SJCRH30 (cell line): ENCODE measurements around the gene TAF1B. TPM values are rescaled to one million over a fixed set of nuclear protein-coding genes. Genes with fewer than 3 reads are reported as not detected.

ENCODE experiments used
- DNase-seq, 2 experiments: peaks; one replicate each; pipeline ENCODE4 v3.0.0-alpha.2; 2015 to 2020
- H3K27ac ChIP-seq: fragments of 250-450 bp; sonication (Bioruptor Pico); 2 replicates; pipeline ENCODE4 v1.5.1; 2020; ENCODE audit warnings: mild to moderate bottlenecking, moderate library complexity
- H3K27me3 ChIP-seq: fragments of 250-450 bp; sonication (Bioruptor Pico); 2 replicates; pipeline ENCODE4 v1.5.1; 2020; ENCODE audit warnings: mild to moderate bottlenecking, moderate library complexity
- H3K36me3 ChIP-seq: fragments of 250-450 bp; sonication (Bioruptor Pico); 2 replicates; pipeline ENCODE4 v1.5.1; 2020; ENCODE audit warnings: mild to moderate bottlenecking, moderate library complexity
- H3K4me1 ChIP-seq: fragments of 250-450 bp; sonication (Bioruptor Pico); 2 replicates; pipeline ENCODE4 v1.5.1; 2020; ENCODE audit warnings: mild to moderate bottlenecking, moderate library complexity
- H3K4me3 ChIP-seq: fragments of 250-450 bp; sonication (Bioruptor Pico); 2 replicates; pipeline ENCODE4 v1.5.1; 2020; ENCODE audit warnings: mild to moderate bottlenecking, moderate library complexity
- H3K9me3 ChIP-seq: fragments of 250-450 bp; sonication (Bioruptor Pico); replicated peaks from 2 replicates; pipeline ENCODE4 v1.5.1; 2020; ENCODE audit warnings: mild to moderate bottlenecking, moderate library complexity
- total RNA-seq: library from RNA; depleted of rRNA; stranded (reverse); fragments of >200 nt; shearing (Covaris generic); gene quantifications from 2 replicates; pipeline ENCODE4 v1.2.3, GENCODE V29; 2014; rRNA removed

TAF1B gene
- total RNA-seq, 1 experiment from 2014 or later = 40.5 TPM

DNA sequence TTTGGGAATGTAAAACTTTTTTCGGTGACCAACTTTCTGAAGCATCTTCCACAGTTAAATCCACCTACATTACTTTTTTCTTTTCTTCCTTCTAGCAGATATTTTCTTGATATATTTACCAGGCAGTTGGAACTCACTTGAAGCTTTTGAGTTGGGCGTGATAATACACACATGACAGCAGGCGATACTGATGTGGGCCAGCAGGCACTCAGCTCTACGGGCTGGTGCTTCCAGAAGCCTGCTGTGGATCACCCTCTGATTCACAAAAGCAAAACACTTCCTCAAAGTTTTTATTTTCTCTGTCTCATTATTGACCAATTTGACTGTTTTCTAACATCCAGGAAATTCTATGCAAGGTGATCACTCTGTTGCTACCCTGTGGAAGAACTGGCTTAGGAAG, 131.1 kb downstream of the TAF1B start:
- Histone ChIP-seq H3K4me3 (no peak overlapping the region), H3K27me3 (no peaks in the 10 kb centered on the region), H3K36me3 (no peaks in the 10 kb centered on the region), H3K27ac (no peak overlapping the region), H3K4me1 (peaks cover 21% of the 10 kb centered on the region), H3K9me3 (no peaks in the 10 kb centered on the region)
- no peak for DNase-seq

DNA sequence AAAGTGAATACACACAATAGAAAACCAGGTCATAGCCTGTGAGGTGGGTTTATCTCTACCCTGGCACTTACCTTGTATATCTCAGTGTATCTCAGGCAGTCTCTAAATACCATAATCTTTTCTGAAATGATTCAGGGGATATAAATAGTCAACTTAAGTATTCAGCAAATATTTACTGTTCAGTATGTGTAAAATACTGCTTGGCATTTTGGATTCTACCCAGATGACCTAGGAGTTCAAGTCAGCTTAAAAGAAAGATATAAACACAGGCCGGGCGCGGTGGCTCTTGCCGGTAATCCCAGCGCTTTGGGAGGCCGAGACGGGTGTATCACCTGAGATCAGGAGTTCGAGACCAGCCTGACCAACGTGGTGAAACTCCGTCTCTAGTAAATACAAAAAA, 132.1 kb downstream of the TAF1B start:
- no peak for DNase-seq
- H3K27ac ChIP-seq = no peak overlapping the region
- no peak overlapping the region for H3K4me3 ChIP-seq
- peaks cover 20% of the 10 kb centered on the region for H3K4me1 ChIP-seq
- no peaks in the 10 kb centered on the region for H3K36me3 ChIP-seq
- H3K27me3 ChIP-seq = no peaks in the 10 kb centered on the region
- no peaks in the 10 kb centered on the region for H3K9me3 ChIP-seq

DNA sequence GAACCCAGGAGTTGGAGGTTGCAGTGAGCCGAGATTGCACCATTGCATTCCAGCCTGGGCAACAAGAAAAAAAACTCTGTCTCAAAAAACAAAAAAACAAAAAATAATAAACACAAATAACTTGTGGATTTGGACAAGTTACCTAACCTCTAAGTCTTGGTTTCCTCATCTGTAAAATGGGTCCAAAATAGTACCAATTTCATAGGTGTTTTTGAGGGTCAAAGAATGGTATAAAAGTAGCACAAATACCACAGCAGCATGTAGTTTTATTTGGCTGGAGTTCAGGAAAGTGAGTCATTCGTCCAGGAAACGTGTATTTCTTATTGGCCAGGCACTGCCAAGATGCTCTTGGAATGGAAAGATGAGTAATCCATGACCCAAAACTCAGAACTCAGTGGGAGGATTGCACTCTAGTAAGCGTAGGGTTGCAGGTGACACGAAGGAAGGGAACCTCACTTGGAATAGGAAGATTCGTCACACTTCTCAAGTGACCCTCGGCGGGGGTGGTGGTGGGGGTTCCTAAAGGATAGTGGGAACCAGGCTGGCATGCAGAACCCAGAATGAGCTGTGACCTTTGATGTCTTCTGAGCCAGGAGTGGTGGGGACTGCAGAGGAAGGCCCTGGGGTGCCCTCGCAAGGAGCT, 132.7 kb downstream of the TAF1B start:
- Histone ChIP-seq H3K4me3 (no peak overlapping the region), H3K27ac (no peak overlapping the region), H3K27me3 (no peaks in the 10 kb centered on the region), H3K36me3 (no peaks in the 10 kb centered on the region), H3K9me3 (no peaks in the 10 kb centered on the region), H3K4me1 (peaks cover 14% of the 10 kb centered on the region)
- peak; percentile 32 to 60 for DNase-seq

DNA sequence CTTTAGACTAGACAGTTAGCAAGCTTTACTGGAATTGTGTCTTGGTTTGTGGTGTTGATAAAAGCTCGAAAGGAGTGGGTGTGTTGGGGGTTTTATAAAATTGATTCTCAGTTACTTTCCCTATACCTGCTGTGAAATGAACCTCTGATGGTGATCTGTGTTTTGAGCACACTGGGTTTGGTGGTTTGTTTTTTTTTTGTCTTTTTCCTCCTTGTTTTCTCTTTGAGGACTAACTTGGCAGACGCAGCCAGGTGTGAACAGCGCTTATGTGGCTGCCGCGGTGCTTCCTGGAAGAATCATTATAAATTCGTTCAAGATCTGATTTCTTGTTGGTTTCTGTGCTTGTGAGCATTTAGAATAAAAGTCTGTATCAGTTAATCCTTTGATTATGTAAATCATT, 136.7 kb downstream of the TAF1B start:
- H3K27ac ChIP-seq = no peak overlapping the region
- no peak for DNase-seq

DNA sequence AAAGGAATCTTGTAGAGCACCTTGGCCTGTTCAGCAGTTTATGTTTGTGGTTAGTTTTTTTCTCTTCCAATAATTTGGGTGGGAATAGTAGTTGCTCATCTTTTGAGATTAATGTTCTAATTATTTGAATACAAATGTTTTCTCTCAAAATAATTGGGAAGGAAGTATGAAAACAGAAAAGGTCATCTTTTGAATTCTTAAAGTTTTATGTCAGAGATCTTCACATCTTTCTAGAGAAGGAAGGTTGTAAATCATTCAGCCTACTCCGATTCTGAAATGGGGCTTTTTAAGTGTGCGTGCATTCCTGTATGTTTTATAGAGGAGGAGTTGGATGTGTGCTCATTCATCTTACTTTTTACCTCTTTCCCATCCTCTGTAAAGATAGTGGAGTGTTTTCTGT, 137.2 kb downstream of the TAF1B start:
- Histone ChIP-seq H3K4me3 (no peak overlapping the region), H3K36me3 (no peaks in the 10 kb centered on the region), H3K27me3 (0 out of 2 replicates have a peak, but pooled peaks cover 2% of the 10 kb centered on the region), H3K27ac (no peak overlapping the region), H3K9me3 (no peaks in the 10 kb centered on the region), H3K4me1 (peaks cover 18% of the 10 kb centered on the region; the same call in 1 of the 2 replicates)
- no peak for DNase-seq

More for the DNA sequence above, 136.7 kb downstream of the TAF1B start:
- Histone ChIP-seq H3K4me3 (no peak overlapping the region), H3K4me1 (peaks cover 17% of the 10 kb centered on the region), H3K27me3 (no peaks in the 10 kb centered on the region), H3K36me3 (no peaks in the 10 kb centered on the region), H3K9me3 (no peaks in the 10 kb centered on the region)

DNA sequence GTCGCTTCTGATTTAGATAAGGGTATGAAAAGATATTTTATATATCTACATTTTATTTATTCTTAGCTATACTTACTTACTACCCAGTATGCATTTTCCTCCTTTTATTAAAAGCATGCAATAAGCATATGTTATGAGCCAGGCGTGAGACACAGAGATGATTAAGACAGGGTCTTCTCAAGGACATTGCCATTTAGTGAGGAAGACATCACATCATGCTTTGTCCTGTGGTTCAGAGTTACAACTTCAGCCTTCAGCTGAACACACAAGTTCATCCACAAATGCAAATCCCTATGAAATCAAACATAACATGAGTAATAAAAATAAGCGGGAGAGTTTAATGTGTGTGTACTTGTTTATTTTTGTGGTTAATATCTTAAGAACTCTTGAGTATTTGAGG, 138.4 kb downstream of the TAF1B start:
- Histone ChIP-seq H3K4me1 (peaks cover 16% of the 10 kb centered on the region; the same call in 1 of the 2 replicates), H3K9me3 (no peaks in the 10 kb centered on the region), H3K4me3 (no peak overlapping the region), H3K27me3 (0 out of 2 replicates have a peak, but pooled peaks cover 4% of the 10 kb centered on the region), H3K27ac (no peak overlapping the region), H3K36me3 (no peaks in the 10 kb centered on the region)
- DNase-seq = no peak

DNA sequence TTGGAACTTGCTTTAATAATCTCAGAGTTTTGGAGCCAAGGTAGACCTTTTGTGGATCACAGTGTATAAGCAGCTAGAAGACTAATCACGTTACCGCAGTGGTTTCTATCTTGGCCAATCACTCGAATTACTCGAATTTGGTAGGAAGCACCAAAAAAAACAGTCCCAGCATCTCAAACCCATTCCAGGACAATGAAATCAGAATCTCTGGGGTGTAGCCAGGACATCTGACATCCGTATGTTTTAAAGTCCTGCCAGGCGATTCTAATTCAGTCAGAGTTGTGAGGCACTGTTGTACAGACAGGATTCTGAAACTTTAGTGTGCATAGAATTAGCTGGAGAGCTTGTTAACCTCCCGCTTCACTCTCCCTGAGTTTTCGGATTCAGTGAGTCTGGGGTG, 139.0 kb downstream of the TAF1B start:
- Histone ChIP-seq H3K4me1 (peaks cover 16% of the 10 kb centered on the region; the same call in 1 of the 2 replicates), H3K9me3 (no peaks in the 10 kb centered on the region), H3K4me3 (no peak overlapping the region), H3K27me3 (0 out of 2 replicates have a peak, but pooled peaks cover 4% of the 10 kb centered on the region), H3K27ac (no peak overlapping the region), H3K36me3 (no peaks in the 10 kb centered on the region)
- DNase-seq = no peak

DNA sequence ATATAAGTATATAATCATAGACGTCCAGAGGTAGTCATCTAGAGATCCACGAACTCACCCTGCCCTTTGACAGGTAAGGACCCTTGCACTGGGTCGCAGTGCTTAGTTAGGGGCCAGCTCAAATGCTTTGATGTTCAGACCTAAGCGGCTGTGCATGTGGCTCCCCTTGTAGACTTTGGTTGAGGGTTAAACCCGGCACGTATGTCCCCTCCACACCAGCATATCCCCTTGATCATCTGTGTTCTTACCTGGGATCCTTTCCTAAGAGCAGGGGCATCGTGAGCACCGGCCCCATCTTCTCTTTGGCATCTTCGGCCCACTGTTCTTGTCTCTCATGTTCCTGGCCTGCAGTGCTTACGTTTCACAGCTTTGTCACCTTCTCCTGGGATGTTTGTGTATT, 139.6 kb downstream of the TAF1B start:
- Histone ChIP-seq H3K4me1 (peaks cover 16% of the 10 kb centered on the region; the same call in 1 of the 2 replicates), H3K27me3 (0 out of 2 replicates have a peak, but pooled peaks cover 4% of the 10 kb centered on the region), H3K36me3 (no peaks in the 10 kb centered on the region), H3K4me3 (no peak overlapping the region), H3K9me3 (no peaks in the 10 kb centered on the region), H3K27ac (no peak overlapping the region)
- no peak for DNase-seq

DNA sequence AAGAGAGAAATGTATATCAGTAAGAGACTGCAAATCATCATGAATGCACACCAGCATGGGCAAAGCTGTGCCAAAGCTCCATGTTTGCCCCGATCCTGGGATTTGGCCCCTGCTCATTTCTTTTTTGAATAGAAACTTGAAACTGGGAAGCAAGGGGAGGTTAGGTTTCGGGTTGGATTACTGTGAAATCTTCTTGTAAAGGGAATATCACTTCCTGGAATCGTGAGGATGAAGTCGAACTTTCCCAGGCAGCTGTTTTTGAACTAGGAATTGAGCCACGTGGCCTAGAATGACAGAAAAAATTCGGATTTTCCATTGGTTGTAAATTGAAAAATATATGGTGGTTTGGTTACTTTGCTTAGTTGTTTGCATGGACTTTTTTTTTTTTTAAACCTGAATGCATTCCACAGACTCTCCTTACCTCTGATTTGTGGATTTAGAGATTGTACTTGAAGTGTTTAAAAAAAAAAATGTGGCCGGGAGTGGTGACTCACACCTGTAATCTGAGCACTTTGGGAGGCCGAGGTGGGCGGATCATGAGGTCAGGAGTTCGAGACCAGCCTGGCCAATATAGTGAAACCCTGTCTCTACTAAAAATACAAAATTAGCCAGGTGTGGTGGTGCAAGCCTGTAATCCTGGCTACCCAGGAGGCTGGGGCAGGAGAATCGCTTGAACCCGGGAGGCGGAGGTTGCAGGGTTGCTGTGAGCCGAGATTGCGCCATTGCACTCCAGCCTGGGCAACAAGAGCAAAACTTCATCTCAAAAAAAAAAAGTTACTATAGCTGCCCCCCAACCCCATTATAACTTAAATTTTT, 140.3 kb downstream of the TAF1B start:
- Histone ChIP-seq H3K36me3 (no peaks in the 10 kb centered on the region), H3K27me3 (0 out of 2 replicates have a peak, but pooled peaks cover 4% of the 10 kb centered on the region), H3K9me3 (no peaks in the 10 kb centered on the region), H3K27ac (no peak overlapping the region), H3K4me3 (no peak overlapping the region), H3K4me1 (peaks cover 16% of the 10 kb centered on the region; the same call in 1 of the 2 replicates)
- DNase-seq = peak in 1 of 2 experiments; percentile 56

Other genes with a start within 250 kb of the TAF1B start
- 516 and 523 TPM in 2 replicates for gene YWHAQ, start 212.5 kb upstream of the TAF1B start, total RNA-seq
- gene GRHL1, start 108.2 kb downstream of the TAF1B start, total RNA-seq = 0.48 and 0.79 TPM in 2 replicates
- 0.04 and 0.10 TPM in 2 replicates for gene KLF11, start 200.1 kb downstream of the TAF1B start, total RNA-seq
- gene CYS1, start 236.9 kb downstream of the TAF1B start, total RNA-seq = not detected in 2 replicates